ENCODE measurements around the gene AP2S1. TPM values are rescaled to one million over a fixed set of nuclear protein-coding genes. Genes with fewer than 3 reads are reported as not detected.
A peak's percentile ranks its signal among the peaks of the same experiment; 100 is the strongest.

Gene AP2S1
- total and polyA plus RNA-seq, 2 of the 8 experiments (the other 6 are each of a cell fraction or from before 2014, with no cell fraction given) = 195 to 211 TPM

DNA sequence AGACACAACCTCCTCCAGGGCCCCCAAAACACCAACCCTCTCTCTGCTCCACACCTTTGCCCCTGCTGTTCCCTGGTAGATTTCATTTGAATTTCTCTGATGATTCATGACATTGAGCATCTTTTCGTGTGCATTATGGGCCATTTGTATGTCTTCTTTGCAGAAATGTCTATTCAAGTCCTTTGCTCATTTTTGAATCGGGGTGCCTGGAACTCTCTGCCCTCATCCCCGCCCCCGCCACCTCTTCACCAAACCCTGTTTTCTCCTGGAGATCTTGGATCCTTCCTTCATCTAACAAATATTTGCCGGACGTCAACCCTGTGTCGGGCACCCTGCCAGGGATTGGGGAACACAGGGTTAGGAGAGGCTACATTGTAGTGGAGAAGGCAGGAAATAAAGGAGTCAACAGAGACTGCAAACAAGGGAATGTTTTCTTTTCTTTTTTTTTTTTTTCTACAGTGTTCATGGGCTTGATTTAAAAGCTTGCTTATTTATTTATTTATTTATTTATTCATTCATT is 36.7 kb downstream of the AP2S1 start:
- no peak overlapping the region for H2BK120ac ChIP-seq (replicated peaks; ENCODE audit: low read depth, low read length)
- H3K27me3 ChIP-seq (replicated peaks in 1 of 4; ENCODE audit: control insufficient read depth in 3 of 4, extremely low read depth in 1 of 4, insufficient read depth in 3 of 4, low read length in 3 of 4) = no peaks in the 10 kb centered on the region
- H3K18ac ChIP-seq (ENCODE audit: extremely low read depth, low read length) = no peak overlapping the region
- H4K20me1 ChIP-seq (replicated peaks in 1 of 2; ENCODE audit: control insufficient read depth in 1 of 2, insufficient read depth in 2 of 2, low read length in 2 of 2) = no peaks in the 10 kb centered on the region
- no peak overlapping the region for H3K4me3 ChIP-seq (ENCODE audit: extremely low read depth in 1 of 4, insufficient read depth in 2 of 4, low read depth in 3 of 4, low read length in 4 of 4)
- H4K91ac ChIP-seq (replicated peaks; ENCODE audit: insufficient read length, low read length) = no peak overlapping the region
- H2AFZ ChIP-seq (ENCODE audit: low read length) = 0 out of 2 replicates have a peak overlapping the region, but pooled peaks have one; percentile 70
- H3K4me1 ChIP-seq (replicated peaks in 1 of 4; ENCODE audit: control insufficient read depth in 3 of 4, insufficient read depth in 4 of 4, low read length in 3 of 4) = peaks cover 0 to 4% (median 1%) of the 10 kb centered on the region in 4 experiments; a peak in 1 of 7 replicates
- no peaks in the 10 kb centered on the region for H3K79me1 ChIP-seq (ENCODE audit: low read depth, low read length)
- no peak overlapping the region for H2AK5ac ChIP-seq (ENCODE audit: low read depth, low read length)
- no peaks in the 10 kb centered on the region for H3K9me3 ChIP-seq (ENCODE audit: insufficient read depth in 2 of 2, low read depth in 1 of 2, low read length in 1 of 2)
- H3K4ac ChIP-seq (replicated peaks; ENCODE audit: insufficient read length, low read depth, low read length) = no peak overlapping the region
- no peak overlapping the region for H3K4me2 ChIP-seq (ENCODE audit: insufficient read depth in 1 of 2, low read depth in 2 of 2, low read length in 2 of 2)
- no peak overlapping the region for H3K14ac ChIP-seq (ENCODE audit: insufficient read length)
- H2BK5ac ChIP-seq (ENCODE audit: low read depth, low read length) = no peak overlapping the region
- 83% methylated on average over 7 of the region's 7 CpGs; no CpG with 5 or more reads in 1 of the 2 experiments for WGBS, 2 experiments (ENCODE audit: extremely low coverage in 1 of 2, insufficient coverage in 1 of 2, insufficient read length in 1 of 2, insufficient replicate concordance in 2 of 2, low coverage in 1 of 2, low lambda C conversion rate in 2 of 2, missing lambda C conversion rate in 1 of 2)
- H3K23me2 ChIP-seq (ENCODE audit: low read depth, low read length) = no peaks in the 10 kb centered on the region; the same call in 1 of the 2 replicates
- FAIRE-seq (no peak), DNase-seq (ENCODE audit: low read depth in 1 of 2, low spot score in 2 of 2) (no peak)
- no peak overlapping the region for H2BK20ac ChIP-seq (ENCODE audit: low read length)
- POLR2A ChIA-PET (ENCODE audit: partially characterized antibody) = interaction anchor here (0.6 to 4.0 kb wide), 5 partner anchors 9 to 492 kb away, joined by 3 to 15 read pairs (median 13); partner anchors contain the start of gene SLC1A5
- H4K8ac ChIP-seq (ENCODE audit: extremely low read depth, insufficient read depth, low read length) = no peak overlapping the region
- H3K23ac ChIP-seq (ENCODE audit: insufficient read length) = no peak overlapping the region
- H2BK12ac ChIP-seq (ENCODE audit: low read depth, low read length) = no peak overlapping the region
- H3K56ac ChIP-seq (replicated peaks; ENCODE audit: insufficient read length, low read depth, low read length) = no peak overlapping the region
- CTCF ChIA-PET (ENCODE audit: partially characterized antibody) = interaction anchor here (1.4 to 2.0 kb wide), 2 partner anchors 34 to 47 kb away, joined by 5 read pairs; no protein-coding TSS in a partner anchor
- H3K79me2 ChIP-seq (ENCODE audit: control insufficient read depth in 1 of 2, insufficient read depth in 2 of 2, low read length in 2 of 2) = no peaks in the 10 kb centered on the region
- H3K36me3 ChIP-seq (ENCODE audit: control insufficient read depth in 2 of 4, insufficient read depth in 4 of 4, low read length in 3 of 4) = no peaks in the 10 kb centered on the region
- H3K27ac ChIP-seq (ENCODE audit: low read depth, low read length) = no peak overlapping the region
- no peak overlapping the region for H4K5ac ChIP-seq (ENCODE audit: insufficient read length, low read depth, low read length)
- no peak overlapping the region for H3K9ac ChIP-seq (replicated peaks in 1 of 4; ENCODE audit: extremely low read depth in 1 of 4, low read depth in 3 of 4, low read length in 3 of 4)
- no peak overlapping the region for H2BK15ac ChIP-seq (ENCODE audit: low read length)
- TF ChIP-seq CREB1 (IDR thresholded peaks at IDR 0.05) (no peak), MAFK (IDR thresholded peaks at IDR 0.05; ENCODE audit: low read depth, low read length) (no peak), ZNF274 (IDR thresholded peaks at IDR 0.05; ENCODE audit: borderline replicate concordance, extremely low read depth, low read length) (no peak), SP2 (IDR thresholded peaks at IDR 0.05; ENCODE audit: low read length) (no peak), PHF8 (conservative IDR thresholded peaks at IDR 0.05; ENCODE audit: low read depth, low read length) (no peak), HDAC2 (IDR thresholded peaks at IDR 0.05; ENCODE audit: borderline replicate concordance in 1 of 2, low read depth in 2 of 2, low read length in 2 of 2) (no peak), CHD1 (IDR thresholded peaks at IDR 0.05; ENCODE audit: low read depth, low read length) (no peak), TCF12 (IDR thresholded peaks at IDR 0.05; ENCODE audit: low read depth, low read length) (no peak), RBBP5 (IDR thresholded peaks at IDR 0.05; ENCODE audit: borderline replicate concordance, low read depth, low read length) (no peak)
- TF ChIP-seq, protein P1, sequence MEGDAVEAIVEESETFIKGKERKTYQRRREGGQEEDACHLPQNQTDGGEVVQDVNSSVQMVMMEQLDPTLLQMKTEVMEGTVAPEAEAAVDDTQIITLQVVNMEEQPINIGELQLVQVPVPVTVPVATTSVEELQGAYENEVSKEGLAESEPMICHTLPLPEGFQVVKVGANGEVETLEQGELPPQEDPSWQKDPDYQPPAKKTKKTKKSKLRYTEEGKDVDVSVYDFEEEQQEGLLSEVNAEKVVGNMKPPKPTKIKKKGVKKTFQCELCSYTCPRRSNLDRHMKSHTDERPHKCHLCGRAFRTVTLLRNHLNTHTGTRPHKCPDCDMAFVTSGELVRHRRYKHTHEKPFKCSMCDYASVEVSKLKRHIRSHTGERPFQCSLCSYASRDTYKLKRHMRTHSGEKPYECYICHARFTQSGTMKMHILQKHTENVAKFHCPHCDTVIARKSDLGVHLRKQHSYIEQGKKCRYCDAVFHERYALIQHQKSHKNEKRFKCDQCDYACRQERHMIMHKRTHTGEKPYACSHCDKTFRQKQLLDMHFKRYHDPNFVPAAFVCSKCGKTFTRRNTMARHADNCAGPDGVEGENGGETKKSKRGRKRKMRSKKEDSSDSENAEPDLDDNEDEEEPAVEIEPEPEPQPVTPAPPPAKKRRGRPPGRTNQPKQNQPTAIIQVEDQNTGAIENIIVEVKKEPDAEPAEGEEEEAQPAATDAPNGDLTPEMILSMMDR (IDR thresholded peaks at IDR 0.05; ENCODE audit: control extremely low read depth in 1 of 3, insufficient read depth in 1 of 3, low read depth in 1 of 3, low read length in 3 of 3) = no peak

All from H1 (cell line).